GM23248 (cell line): ENCODE data around the gene DDX27. TPM values are rescaled to one million over a fixed set of nuclear protein-coding genes. Genes with fewer than 3 reads are reported as not detected.

ENCODE experiments used
- DNase-seq: peaks from one replicate; pipeline ENCODE4 v3.0.0-alpha.2; 2015
- H2AFZ ChIP-seq: fragments of 200-600 bp; sonication (generic); 2 replicates; pipeline ENCODE4 v1.6.1; 2016; ENCODE audit warnings: antibody characterized with exemption
- H3F3A ChIP-seq: fragments of 200-600 bp; sonication (generic); 2 replicates; pipeline ENCODE4 v1.6.1; 2016; ENCODE audit warnings: mild to moderate bottlenecking, antibody characterized with exemption, mixed run types; ENCODE audit not compliant: insufficient read depth
- H3K27ac ChIP-seq: fragments of 200-600 bp; sonication (generic); 2 replicates; pipeline ENCODE4 v1.5.1; 2016; ENCODE audit warnings: mild to moderate bottlenecking
- H3K27me3 ChIP-seq: fragments of 200-600 bp; sonication (generic); replicated peaks from 2 replicates; pipeline ENCODE4 v1.6.1; 2016; ENCODE audit warnings: mild to moderate bottlenecking; ENCODE audit not compliant: insufficient read depth
- H3K36me3 ChIP-seq: fragments of 200-600 bp; sonication (generic); 2 replicates; pipeline ENCODE4 v1.6.1; 2016; ENCODE audit warnings: low read depth, mild to moderate bottlenecking
- H3K4me1 ChIP-seq: fragments of 200-600 bp; sonication (generic); 2 replicates; pipeline ENCODE4 v1.6.1; 2016; ENCODE audit warnings: mild to moderate bottlenecking; ENCODE audit not compliant: insufficient read depth
- H3K4me2 ChIP-seq: fragments of 200-600 bp; sonication (generic); one replicate; pipeline ENCODE4 v1.6.1; 2016; ENCODE audit warnings: mild to moderate bottlenecking; ENCODE audit not compliant: unreplicated experiment
- H3K4me3 ChIP-seq: fragments of 200-600 bp; sonication (generic); 2 replicates; pipeline ENCODE4 v1.5.1; 2016; ENCODE audit warnings: mild to moderate bottlenecking
- H3K79me2 ChIP-seq: fragments of 200-600 bp; sonication (generic); 2 replicates; pipeline ENCODE4 v1.6.1; 2016; ENCODE audit warnings: mild to moderate bottlenecking; ENCODE audit not compliant: insufficient read depth
- H3K9ac ChIP-seq: fragments of 200-600 bp; sonication (generic); 2 replicates; pipeline ENCODE4 v1.6.1; 2016; ENCODE audit warnings: mild to moderate bottlenecking
- H3K9me2 ChIP-seq: fragments of 200-600 bp; sonication (generic); 2 replicates; pipeline ENCODE4 v1.6.1; 2016; ENCODE audit warnings: mixed run types, mild to moderate bottlenecking, moderate library complexity; ENCODE audit not compliant: insufficient read depth
- H3K9me3 ChIP-seq: fragments of 200-600 bp; sonication (generic); one replicate; pipeline ENCODE4 v1.6.1; 2017; ENCODE audit warnings: low read depth
- H4K20me1 ChIP-seq: fragments of 200-600 bp; sonication (generic); 2 replicates; pipeline ENCODE4 v1.6.0; 2016; ENCODE audit not compliant: insufficient read depth
- EZH2 ChIP-seq: fragments of 200-600 bp; sonication (generic); IDR thresholded peaks from 2 replicates; pipeline ENCODE4 v1.6.1; 2018; ENCODE audit warnings: antibody characterized with exemption, mild to moderate bottlenecking; ENCODE audit not compliant: insufficient read depth, poor library complexity, severe bottlenecking
- EZH2phosphoT487 ChIP-seq: fragments of 200-600 bp; sonication (generic); IDR thresholded peaks from 2 replicates; pipeline ENCODE4 v1.6.1; 2018; ENCODE audit warnings: antibody characterized with exemption, moderate library complexity, mild to moderate bottlenecking, low read depth; ENCODE audit not compliant: insufficient read depth
- WGBS, 2 experiments: methylation state at CpG; one replicate each; pipeline ENCODE4 v1.1.6; 2015 to 2017; ENCODE audit warnings: low lambda C conversion rate in 2 of 2, low coverage in 1 of 2; ENCODE audit errors: missing lambda C conversion rate in 2 of 2; 5-methylcytosine and 5-hydroxymethylcytosine counted together
- in situ Hi-C: fragments of 300-500 bp; cut with MboI; formaldehyde crosslinking; loops from 2 replicates; pipeline ENCODE4 v1.15.0; 2020
- polyA plus RNA-seq: library from polyadenylated mRNA; unstranded; fragments of >200 nt; fragmentation: Nextera tagmentation; extraction: Ambion mirVana; gene quantifications from 2 replicates; pipeline ENCODE4 v1.2.1, GENCODE V29; 2016
- total RNA-seq: library from RNA; depleted of rRNA; stranded (reverse); fragments of >200 nt; shearing (Covaris generic); gene quantifications from 2 replicates; pipeline ENCODE4 v1.2.3, GENCODE V29; 2014

DDX27 gene
- total and polyA plus RNA-seq, 2 experiments from 2014 or later: 25.3 to 35.6 TPM

DNA sequence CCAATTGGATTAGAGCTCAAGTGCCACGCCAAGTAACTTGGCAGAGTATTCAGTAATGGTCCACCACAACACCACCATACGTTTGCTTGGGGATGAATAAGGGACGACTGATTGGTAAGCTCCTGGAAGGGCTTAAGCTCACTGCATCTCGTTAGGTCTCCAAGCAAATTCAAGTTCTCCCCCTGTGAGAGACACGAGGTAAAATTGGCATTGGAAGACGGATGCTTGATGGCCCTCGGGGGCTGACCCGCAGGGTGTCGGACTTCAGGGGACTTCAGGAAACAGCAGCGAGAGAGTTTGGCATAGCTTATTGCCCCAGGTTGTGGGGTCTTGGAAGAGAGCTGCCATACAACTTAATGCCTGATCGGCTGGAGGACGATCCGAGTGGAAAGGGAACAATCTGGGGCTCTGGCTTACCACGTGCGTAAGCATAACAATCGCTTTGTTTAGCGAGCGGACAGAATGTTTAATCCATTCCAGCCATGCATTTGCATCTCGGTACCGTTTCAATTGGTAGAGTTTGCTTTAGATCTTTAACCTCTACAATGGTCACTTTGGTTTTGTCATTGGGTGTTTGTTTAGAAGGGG, 63.5 kb downstream of the DDX27 start:
- H4K20me1 ChIP-seq: peaks cover 65% of the 10 kb centered on the region
- in situ Hi-C loops: no loop called here
- peaks cover 89% of the 10 kb centered on the region for H3F3A ChIP-seq
- H3K36me3 ChIP-seq: peaks cover 86% of the 10 kb centered on the region
- peaks cover 53% of the 10 kb centered on the region for H3K4me1 ChIP-seq
- peak overlapping the region; percentile 44 for H3K4me2 ChIP-seq
- no peak overlapping the region for H2AFZ ChIP-seq
- DNase-seq: peak; percentile 18
- WGBS, 2 experiments: 76 to 77% methylated on average over 20 of the region's 20 CpGs
- no peaks in the 10 kb centered on the region for H3K27me3 ChIP-seq
- H3K9me2 ChIP-seq: no peaks in the 10 kb centered on the region
- 0 out of 2 replicates have a peak overlapping the region, but pooled peaks have one; percentile 3 for H3K9ac ChIP-seq
- TF ChIP-seq EZH2phosphoT487: no peak
- TF ChIP-seq EZH2: no peak
- H3K9me3 ChIP-seq: no peaks in the 10 kb centered on the region
- H3K79me2 ChIP-seq: peaks cover 94% of the 10 kb centered on the region
- H3K4me3 ChIP-seq: peak overlapping the region; percentile 96
- H3K27ac ChIP-seq: no peak overlapping the region

DNA sequence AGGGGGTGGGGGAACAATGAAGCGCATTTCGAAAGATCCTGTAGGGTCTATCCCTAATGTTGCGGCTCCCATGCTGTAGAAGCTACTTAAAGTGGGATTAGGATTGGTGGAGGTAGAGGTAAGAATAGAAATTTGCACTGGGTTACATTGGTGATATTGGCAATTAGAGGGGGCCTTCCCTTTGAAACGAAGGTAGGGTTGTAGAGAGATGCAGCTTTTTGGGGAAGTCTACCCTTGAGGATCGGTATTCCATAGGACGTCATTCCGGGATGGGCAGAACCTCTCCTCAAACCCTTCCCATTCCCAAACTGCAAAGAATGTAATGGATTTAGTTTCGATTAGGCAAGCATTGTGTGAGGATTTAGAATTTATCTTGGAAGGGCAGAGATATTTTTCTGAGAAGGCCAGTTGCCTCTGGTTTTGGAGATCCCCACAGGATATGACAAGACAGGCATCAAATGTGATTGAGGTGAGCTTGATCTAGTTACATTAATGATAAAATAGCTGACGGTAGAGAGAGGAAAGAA, 64.0 kb downstream of the DDX27 start:
- WGBS, 2 experiments: 88 to 91% methylated on average over 9 of the region's 9 CpGs
- H3K4me2 ChIP-seq: peak overlapping the region; percentile 44
- no peak for DNase-seq
- peaks cover 71% of the 10 kb centered on the region for H4K20me1 ChIP-seq
- H3F3A ChIP-seq: peaks cover 94% of the 10 kb centered on the region
- peak overlapping the region; percentile 11; the same call in 1 of the 2 replicates for H3K27ac ChIP-seq
- H3K9me2 ChIP-seq: no peaks in the 10 kb centered on the region
- TF ChIP-seq EZH2phosphoT487: no peak
- no peak for TF ChIP-seq EZH2
- in situ Hi-C loops: no loop called here
- H3K4me1 ChIP-seq: peaks cover 59% of the 10 kb centered on the region
- no peaks in the 10 kb centered on the region for H3K9me3 ChIP-seq
- peaks cover 90% of the 10 kb centered on the region for H3K36me3 ChIP-seq
- H3K79me2 ChIP-seq: peaks cover 97% of the 10 kb centered on the region
- H3K9ac ChIP-seq: peak overlapping the region; percentile 15; the same call in 1 of the 2 replicates
- H2AFZ ChIP-seq: no peak overlapping the region
- H3K4me3 ChIP-seq: peak overlapping the region; percentile 96
- H3K27me3 ChIP-seq: no peaks in the 10 kb centered on the region

DNA sequence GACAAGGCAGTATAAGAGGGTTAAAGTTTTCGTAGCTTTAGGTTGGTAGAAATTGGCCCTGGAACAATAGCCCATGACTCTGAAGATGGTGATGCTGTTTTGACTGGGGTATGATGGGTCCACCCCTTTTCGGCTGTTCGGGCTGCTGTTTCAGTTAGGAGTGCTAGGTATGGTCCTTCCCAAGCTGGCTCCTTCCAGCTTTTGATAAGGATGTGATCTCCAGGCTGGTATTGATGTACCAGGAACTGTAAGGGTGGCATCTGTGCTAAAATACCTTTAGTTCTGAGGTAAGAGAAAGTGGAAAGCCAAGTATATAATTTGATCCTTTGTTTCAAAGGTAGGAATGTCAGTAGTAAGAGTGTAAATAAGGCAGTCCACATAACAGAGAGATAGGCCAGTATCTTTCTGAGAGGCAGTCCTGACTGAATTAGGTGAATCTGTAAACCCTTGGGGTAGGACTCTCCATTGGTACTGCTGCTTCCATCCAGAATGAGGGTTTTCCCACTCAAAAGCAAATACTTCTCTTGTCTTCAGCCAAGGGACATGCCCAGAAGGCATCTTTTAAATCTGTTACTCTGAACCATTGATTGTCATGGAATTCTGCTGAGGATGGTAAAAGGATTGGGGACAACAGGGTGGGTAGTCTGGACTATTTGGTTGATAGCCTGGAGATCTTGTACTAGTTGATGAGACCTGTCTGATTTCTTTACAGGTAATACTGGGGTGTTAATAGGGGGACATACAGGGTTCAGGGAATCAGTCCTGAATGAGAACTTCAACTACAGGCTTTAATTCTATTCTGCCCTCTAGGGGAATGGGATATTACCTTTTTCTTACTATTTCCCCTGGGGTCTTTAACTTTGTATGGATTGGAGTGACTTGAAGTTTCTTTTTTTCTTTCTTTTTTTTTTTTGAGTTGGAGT, 64.7 kb downstream of the DDX27 start:
- no peaks in the 10 kb centered on the region for H3K9me3 ChIP-seq
- peak overlapping the region; percentile 15; the same call in 1 of the 2 replicates for H3K9ac ChIP-seq
- peak; percentile 8 for DNase-seq
- peaks cover 62% of the 10 kb centered on the region for H3K4me1 ChIP-seq
- H3K9me2 ChIP-seq: no peaks in the 10 kb centered on the region
- peaks cover 100% of the 10 kb centered on the region for H3F3A ChIP-seq
- peaks cover 97% of the 10 kb centered on the region for H3K36me3 ChIP-seq
- H3K79me2 ChIP-seq: peaks cover 99% of the 10 kb centered on the region
- H3K4me3 ChIP-seq: peak overlapping the region; percentile 96
- H3K4me2 ChIP-seq: peak overlapping the region; percentile 44
- H4K20me1 ChIP-seq: peaks cover 78% of the 10 kb centered on the region
- TF ChIP-seq EZH2 (no peak), EZH2phosphoT487 (no peak)
- no peaks in the 10 kb centered on the region for H3K27me3 ChIP-seq
- peak overlapping the region; percentile 11; the same call in 1 of the 2 replicates for H3K27ac ChIP-seq
- WGBS, 2 experiments: 93 to 96% methylated on average over 3 of the region's 3 CpGs
- in situ Hi-C loops: no loop called here
- no peak overlapping the region for H2AFZ ChIP-seq

DNA sequence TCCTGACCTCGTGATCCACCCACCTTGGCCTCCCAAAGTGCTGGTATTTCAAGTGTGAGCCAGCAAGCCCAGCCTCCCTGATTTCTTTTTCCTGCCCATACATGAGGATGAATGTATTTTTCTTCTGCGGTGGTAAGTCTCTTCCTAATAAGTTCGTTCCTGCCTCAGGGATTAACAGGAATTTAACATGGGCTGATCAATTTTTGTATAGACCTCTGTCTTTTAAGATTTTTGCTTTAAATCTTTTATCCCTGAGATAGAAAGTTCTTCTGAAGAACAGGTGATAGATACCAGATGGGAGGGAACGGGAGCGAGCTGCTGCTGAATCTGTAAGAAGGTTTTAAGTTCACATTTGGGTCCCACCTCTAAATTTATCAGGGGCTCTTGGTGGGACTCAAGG, 65.6 kb downstream of the DDX27 start:
- H3K9me2 ChIP-seq: no peaks in the 10 kb centered on the region
- H3K27me3 ChIP-seq: no peaks in the 10 kb centered on the region
- 93 to 100% methylated on average over 5 of the region's 5 CpGs for WGBS, 2 experiments
- no peak overlapping the region for H3K27ac ChIP-seq
- H3K4me1 ChIP-seq: peaks cover 61% of the 10 kb centered on the region
- in situ Hi-C loops: no loop called here
- DNase-seq: no peak
- peaks cover 100% of the 10 kb centered on the region for H3F3A ChIP-seq
- TF ChIP-seq EZH2 (no peak), EZH2phosphoT487 (no peak)
- H4K20me1 ChIP-seq: peaks cover 74% of the 10 kb centered on the region
- peaks cover 94% of the 10 kb centered on the region for H3K79me2 ChIP-seq
- H3K4me2 ChIP-seq: peak overlapping the region; percentile 39
- peaks cover 97% of the 10 kb centered on the region for H3K36me3 ChIP-seq
- no peaks in the 10 kb centered on the region for H3K9me3 ChIP-seq
- H2AFZ ChIP-seq: no peak overlapping the region
- H3K9ac ChIP-seq: no peak overlapping the region
- peak overlapping the region; percentile 96 for H3K4me3 ChIP-seq
